Glomerular visceral epithelial cell (primary cell): ENCODE data around the gene FBXL7.

Experiments
- DNase-seq: peaks from one replicate; pipeline ENCODE4 v3.0.0-alpha.2; 2016; ENCODE audit errors: extremely low spot score

Gene FBXL7

DNA sequence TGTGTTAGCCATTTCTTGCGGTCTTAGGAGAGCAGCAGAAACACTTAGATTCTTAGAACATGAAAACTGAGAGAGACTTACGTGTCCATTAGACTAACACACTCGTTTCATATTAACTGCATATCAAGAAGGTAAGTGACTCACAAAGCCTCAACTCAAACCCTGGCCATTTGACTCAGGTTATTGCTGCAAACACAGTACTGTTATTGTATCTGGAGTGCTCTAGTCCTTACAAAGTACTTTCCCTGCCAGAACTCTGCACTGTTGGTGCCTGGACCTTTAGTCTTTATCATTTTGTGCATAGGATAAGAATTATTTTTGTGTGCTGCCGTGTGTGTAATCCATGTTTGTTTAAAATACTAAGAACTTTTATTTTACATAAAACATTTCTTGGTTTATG is 155.7 kb downstream of the FBXL7 start:
- no peak for DNase-seq

DNA sequence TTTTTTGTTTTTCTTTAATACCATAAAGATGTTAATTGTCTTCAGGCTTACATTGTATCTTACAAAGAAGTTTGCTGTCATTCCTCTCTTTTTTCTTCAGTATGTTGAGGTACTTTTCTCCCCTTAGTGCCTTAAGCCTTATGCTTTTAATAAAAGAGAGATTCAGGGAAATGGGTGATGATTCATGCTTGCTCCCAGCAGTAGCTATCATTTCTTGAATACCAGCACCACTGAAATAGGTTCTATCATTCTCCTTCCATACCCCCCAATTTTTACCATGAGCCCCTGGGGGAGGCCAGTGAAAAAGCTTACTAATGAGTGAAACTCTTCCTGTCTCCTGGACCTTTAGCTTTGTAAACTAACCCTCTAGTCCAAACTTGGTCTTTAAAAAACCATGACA is 165.0 kb downstream of the FBXL7 start:
- no peak for DNase-seq

DNA sequence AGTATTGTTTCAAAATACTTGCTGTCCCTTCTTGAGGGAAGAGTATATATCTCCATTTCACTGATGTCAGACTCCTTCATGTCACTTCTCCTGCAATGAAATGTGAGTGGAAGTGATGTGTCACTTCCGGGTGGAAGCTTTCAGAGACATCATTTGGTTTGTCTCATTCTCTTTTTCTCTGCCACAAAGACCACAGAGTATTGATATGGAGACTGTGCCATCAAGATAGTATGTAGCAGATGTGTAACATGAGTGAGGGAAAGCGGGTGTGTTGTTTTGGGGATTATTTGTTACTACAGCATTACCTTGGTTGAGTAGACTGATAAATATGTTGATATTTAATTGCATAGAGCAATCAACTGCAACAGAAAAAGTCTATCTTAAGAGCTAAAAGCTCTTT is 169.8 kb downstream of the FBXL7 start:
- no peak for DNase-seq

DNA sequence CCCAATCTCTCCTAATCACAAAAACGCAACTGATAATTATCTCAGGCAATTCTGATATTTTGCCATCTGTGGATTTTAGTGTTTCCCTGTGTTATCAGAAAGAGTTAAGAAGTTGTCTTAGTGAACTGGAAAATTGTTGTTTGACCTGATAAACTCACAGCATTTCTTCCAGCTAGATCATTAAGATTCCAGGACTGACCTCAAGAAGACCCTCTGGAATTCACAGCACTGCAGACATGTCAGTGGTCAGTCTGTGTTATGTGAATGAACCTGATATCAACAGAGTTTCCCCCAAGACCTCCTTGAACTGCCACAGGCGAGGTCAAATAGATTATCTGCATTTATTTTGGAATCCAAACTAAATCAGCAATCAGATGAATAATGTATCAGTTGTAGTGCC is 174.7 kb downstream of the FBXL7 start:
- DNase-seq: no peak

DNA sequence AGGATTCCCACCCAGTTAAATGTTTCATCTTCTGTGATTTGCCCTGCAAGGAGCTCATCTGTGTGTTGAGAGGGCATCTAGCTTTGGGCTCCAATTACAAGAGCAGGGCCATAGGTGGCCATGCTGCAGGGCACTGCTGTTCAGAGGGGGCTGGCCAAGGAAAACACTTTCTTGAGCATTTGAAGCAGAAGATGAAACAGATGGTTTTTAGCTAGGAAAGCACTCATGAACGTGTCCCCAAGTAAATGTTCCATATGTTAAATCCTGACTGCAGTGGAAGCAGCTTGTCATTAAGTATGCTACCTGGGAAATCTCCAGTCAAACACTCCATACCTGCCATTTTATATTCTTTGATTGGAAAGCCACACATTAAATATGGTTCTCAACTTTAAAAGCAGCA is 176.6 kb downstream of the FBXL7 start:
- DNase-seq: no peak

DNA sequence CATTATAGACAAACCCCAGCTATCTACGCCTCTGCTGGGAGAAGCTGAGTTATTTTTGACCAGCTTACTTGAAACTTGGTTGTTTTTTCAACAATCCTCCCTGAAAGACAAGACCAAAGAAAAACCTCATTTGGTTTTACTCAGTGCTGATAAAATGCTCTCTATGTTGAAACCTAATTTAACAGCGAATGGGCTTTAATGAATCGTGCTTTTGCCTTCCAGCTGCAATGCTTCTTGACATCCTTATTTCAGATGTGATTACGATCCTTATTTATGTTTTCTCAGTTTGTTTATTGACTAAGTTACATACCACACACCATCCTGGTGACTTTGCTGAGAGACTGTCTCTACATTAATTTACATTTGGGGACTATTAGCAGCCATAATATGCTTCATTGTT is 179.2 kb downstream of the FBXL7 start:
- no peak for DNase-seq

DNA sequence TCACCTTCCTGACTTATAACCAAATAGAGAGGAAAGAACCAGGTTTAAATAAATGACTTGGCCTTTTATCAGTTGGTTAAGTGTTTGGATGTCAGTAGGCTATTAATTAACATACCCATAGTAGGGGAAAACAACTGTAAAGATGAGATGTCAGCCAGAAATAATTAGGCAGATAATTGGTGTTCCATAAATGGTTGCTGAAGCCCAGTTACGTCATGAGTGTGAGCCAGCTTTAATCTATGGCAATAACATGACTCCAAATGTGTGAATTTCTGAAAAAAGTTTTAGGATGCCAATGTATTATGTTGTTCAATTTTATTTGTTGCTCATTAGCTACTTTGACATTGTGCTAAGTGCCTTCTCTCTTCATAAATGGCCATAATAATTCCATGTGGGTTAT is 180.5 kb downstream of the FBXL7 start:
- DNase-seq: no peak

DNA sequence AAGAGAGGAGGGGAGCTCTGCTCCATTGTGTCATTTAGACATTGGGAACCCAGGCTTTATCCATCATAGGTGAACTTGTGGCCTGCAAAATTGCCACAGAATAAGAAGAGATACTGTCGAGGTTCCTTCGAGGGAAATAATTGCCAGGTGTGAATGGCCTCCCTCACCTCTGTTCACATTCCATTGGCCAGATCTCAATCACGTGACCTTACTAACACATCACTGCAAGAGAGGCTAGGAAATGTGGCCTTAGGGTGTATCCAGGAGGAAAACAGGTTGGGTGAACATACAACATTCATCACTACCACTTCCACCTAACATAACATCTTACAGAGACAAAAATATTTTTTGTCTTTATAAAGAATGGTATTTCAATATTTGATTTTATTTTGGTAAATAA is 182.1 kb downstream of the FBXL7 start:
- DNase-seq: no peak

DNA sequence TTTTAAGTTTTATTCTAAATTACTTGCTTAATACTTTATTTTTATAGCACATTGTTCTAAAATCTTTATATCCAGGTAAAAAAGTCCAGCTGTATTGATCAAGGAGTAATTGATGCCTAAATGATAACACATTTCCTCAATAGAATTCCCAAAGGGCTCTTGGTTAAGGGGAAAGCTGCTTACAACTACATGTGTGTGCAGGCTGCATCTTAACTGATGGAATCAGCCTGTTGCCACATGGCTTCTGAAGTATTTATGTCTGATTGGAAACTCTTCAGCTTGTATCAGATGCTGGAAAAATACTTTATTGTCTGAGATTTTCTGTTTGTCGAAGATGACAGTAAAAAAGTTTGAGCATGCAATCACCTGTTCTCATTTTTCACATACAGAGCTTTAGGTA is 182.6 kb downstream of the FBXL7 start:
- DNase-seq: no peak

DNA sequence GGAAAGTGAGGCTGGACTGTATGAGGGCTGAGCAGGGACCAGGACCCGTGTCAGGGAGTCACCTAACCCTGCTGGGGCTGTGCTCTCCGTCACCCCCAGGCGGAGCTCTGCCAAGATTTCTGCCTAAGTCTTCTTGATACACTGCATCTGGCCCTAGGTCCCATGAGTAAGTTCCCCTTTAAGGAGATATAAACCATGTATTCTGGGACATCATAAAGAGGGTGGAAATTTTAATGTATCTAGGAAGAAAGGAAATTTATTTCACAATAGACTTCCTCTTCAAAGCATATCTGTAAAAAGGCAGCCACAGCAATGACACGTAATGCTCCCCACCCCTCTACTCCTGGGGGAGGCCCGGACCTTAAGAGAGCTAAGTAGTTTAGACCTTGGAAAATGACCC is 183.4 kb downstream of the FBXL7 start:
- no peak for DNase-seq

DNA sequence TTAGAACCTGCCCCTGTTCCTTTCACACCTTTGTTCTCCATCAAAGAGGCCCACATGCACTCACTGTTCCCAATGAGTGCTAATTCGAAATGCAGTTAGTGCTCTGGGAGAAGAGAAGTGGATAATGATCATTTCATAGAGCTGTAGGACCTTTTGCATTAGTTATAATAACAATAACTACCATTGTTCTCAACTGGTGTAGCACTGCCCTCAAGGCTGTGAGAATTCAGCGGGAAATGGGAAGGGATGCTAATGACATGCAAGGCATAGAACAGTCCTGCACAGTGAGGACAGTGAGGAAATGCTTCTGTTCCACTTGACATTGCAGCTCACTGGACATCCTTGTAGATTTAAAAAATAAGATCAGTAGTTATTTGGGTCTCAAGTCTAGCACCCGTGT is 187.4 kb downstream of the FBXL7 start:
- no peak for DNase-seq

DNA sequence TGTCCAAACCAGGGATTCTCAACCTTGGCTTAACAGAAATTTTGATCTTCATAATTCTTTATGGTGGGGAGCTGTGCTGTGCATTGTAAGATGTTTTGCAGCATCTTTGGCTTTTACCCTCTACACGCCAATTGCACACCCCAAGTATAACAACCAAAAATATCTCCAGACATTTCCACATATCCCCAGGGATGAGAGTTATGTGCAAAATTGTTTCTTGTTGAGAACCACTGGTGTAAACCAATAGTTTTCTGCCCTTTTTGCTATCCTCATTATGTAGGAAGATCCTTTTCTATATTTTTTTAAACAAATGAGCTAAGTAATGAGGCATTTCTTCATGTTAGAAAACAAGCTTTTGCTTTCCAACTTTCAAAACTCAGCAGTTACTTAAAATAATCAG is 189.9 kb downstream of the FBXL7 start:
- no peak for DNase-seq

DNA sequence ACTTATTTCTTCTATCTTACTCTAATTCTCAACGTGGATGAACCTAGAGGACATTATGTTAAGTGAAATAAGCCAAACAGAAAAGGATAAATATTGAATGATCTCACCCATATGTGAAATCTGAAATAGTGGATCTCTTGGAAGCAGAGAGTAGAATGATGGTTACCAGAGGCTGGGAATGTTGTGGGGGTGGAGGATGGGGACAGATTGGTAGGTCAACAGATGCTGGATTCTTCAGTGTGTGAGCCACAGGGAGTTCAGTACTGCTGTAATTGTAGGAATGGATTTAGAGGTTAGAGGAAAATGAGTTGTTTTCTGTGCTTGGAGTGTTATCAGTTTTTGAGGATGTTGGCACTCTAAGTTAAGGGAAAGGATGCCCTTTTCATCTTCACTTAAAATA is 190.6 kb downstream of the FBXL7 start:
- no peak for DNase-seq

DNA sequence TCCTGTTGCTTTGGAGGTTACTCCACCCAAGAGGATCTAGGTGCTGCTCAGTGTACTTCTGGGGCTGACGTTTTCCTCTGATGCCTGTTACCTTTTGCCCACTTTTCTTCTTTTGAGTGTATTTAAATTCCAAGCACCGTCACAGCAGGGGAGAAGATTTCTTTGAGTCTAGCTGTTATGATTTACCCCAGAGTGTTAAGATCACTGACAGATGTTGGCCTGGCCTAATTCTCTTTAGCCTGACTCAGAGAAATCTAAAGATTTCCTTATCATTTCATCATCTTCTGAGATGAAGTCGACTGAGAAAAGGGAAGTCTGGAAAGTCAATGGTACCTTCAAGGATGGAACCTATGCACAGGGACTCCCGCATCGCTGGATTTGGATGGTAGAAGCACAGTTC is 191.5 kb downstream of the FBXL7 start:
- no peak for DNase-seq

DNA sequence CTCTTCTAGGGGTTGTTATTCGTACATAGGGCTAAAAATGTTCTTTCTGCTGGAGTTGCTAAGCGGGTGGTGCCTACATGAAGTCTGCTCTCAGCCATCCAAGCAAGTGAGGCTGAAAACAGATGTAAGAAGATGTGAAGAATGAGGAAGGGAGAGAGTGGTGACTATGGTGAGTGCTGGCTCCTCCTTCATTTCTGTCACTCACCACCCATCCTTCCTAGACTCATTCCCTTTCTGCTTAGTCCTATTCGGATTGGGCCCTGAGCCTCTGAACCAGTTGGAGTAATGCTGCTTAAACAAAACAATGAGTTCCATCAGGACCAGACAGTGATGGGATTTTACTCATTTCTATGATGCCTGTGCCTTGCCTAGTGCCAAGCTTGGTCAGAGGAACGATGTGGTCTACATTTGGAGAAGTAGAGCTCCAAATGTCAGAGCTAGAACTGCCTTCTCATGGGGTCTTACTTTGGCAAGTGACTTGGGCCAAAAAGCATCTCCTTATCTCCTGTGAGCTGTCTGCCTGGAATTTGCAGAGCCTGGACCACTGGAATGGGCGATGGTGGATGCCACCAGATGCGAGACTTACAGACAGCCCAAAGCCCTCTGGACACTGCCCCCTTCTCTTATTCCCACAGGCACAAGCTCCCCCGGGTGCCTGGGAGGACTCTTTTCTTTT is 192.9 kb downstream of the FBXL7 start:
- DNase-seq: no peak

DNA sequence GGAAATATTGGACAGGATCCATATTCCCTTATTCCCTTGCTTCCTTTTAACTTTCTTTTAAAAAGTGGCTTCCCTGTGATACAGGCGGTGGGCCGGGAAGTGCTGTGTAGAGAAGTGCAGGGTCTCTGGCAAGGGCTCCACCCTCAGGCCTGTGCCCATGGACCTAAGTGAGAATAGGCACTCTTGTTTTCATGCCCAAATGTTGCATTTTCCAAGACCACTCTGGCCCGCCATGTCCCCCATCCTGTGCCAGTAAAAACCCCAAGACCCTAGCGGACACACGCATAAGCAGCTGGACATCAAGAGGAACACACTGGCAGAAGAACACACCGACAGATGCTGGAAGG is 193.4 kb downstream of the FBXL7 start:
- DNase-seq: no peak

DNA sequence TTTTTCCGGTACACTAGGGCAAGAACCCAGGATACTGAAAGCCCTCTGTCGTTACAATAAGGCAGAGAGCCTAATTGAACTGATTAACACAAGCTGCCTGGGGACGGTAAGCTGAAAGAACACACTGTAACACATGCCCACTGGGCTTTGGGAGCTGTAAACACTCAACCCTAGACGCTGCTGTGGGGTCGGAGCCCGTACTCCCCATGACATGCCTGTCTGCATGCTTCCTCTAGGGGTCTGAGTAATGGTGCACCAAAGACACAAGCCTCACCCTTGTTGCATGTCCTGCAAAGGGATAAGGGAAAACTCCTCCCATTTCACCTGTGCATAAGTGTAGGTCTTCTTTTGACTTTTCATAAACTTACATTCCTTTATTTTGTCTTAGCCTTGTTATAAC is 194.0 kb downstream of the FBXL7 start:
- no peak for DNase-seq

DNA sequence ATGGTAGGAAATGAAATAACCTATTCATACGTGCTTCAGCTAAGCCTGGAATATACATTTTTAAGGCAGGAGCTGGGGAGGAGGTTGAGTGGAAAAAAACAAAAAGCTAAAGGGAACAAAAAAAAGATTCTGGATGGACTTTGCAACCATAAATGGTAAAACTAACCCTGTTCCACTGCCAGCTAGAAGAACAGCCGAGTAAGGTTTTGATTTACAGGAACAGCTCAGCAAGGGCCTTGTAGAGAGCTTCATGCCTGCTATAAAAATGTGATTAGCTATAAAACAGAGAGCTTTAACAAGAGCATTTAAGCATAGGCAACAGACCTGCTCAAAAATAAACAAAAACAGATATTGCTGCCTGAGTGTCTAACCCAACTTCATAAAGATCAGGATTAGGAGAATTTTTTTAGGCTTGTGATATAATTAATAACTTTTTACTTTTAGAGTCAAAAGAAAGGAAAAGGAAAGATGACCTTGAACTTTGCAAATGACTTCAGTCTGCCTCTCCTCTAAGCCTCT is 194.8 kb downstream of the FBXL7 start:
- DNase-seq: no peak

DNA sequence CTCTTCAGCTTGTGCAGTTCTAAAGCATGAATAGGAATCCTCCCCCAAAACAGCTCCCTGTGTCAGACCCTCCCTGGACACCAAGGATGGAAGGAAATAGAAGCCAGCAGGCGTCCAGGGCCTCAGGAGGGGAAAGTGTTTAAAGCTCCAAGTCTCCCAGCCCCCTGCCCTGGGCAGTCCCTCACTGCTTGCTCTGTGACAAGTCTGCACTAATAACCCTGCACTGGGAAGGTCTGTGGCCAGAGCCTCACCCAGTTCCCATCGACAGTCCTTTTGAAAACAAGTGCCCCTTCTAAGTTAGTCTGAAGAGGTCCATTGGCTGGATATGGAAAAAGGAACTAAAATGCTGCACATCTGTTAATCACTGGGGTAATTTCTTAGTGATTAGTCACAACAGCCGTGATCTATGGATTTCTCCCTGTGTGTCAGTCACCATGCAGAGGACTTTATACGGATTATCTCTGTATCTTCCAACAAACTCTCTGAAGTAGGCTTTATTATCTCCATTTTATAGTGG is 195.3 kb downstream of the FBXL7 start:
- DNase-seq: peak; percentile 17

DNA sequence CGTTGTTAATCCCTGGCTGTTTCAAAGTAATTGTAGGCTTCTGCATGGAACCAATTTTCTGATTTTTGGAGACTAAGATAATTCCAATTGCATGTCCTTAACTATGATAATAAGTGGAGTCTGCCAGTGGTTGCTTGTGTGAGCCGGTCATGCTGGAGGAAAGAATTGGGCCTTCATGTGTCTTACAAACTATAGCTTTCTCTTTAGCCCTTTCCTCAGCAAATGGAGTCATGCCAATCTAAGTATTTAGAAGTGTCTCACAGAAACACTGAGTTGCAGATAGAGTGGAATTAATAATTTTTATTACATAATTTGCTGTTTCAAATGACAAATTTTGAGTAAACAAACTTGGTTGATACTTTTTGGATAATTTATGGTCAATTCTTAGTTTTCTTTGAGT is 200.4 kb downstream of the FBXL7 start:
- no peak for DNase-seq

DNA sequence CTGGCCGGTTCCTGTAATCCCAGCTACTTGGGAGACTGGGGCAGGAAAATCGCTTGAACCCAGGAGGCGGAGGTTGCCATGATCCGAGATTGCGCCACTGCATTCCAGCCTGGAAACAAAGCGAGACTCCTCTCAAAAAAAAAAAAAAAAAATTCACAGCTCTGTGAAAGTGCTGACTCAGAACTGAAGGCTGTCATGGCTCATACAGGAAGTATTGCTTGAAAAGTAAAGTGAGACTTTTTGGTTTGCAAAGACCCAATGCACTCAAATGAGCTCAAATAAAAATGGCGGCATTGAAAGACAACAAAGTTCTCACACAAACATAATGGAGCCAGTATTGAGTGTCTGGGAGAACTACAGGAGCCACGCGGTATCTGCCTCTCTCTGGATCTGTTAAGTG is 202.1 kb downstream of the FBXL7 start:
- peak; percentile 61 for DNase-seq

DNA sequence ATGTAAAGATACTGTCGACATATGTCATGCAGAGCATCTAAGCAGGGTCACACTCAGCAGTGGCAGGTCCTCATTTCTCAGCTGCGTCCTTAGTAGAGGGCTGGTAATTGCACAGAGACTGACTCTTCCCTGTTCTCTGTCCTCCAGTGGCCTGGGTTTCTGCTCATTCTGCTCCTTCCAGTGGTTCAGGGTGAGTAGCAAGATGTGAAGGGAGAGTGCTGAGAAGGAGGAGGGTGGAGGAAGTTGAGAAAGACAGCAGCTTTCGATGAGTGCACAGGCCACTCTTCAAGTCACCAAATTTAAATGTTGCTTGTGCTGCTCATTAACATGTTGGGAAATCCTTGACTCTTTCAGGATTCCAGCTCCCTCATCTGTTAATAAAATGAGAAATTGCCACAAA is 203.9 kb downstream of the FBXL7 start:
- DNase-seq: no peak

DNA sequence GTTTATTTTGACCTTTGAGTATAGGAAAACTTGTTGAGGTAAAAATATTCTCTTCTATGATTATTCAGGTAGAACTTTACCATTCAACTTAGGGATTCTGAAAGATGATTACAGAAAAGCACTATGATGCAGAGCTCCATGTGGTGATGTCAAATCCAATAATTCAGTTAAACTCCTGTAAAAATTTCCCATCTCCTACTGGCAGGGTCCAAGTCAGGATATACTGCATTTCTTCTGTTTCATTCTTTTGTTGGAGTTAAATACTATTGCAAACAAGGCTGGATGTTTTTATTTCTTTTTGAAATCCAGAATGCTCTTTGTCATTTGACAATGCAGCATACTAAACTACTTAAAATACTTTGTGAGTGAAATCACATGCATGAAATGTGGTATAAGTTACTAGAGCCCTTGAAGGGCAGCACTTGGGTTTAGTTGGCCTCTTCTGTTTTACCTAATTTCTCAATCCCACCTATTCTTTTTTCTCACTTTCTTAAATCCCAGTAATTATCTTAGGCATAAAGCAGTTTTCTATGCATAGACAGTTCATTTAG is 204.5 kb downstream of the FBXL7 start:
- DNase-seq: no peak

DNA sequence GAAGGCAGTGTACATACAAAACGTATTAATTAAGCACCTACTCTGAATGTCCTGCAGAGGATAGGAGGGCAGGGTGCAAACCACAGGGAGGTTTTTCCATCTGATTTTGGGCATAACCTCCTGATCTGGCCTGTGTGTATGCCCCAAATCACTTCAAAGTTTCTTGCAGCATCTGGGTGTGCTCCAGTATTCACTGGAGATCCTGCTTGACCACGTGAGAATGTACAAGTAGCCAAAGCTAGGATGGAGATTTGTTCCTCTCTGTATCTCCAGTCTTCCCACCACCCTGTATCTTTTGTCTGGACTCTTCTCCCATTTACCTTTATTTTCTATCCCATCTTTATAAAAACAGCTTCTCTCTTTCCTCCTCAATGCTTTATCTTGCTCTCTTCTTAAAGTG is 207.7 kb downstream of the FBXL7 start:
- no peak for DNase-seq
